Pancreas (tissue), 10 donors: ENCODE data around the gene PARD3B. TPM values are rescaled to one million over a fixed set of nuclear protein-coding genes. Genes with fewer than 3 reads are reported as not detected.

Source experiments
- ATAC-seq, 4 donors: fragments of 200-7000 bp; cut with Tn5 transposase; one replicate each; pipeline versions ENCODE4 v1.8.0 to v1.9.1; 2020; ENCODE audit warnings: mild to moderate bottlenecking in 4 of 4, moderate library complexity in 4 of 4
- DNase-seq, 6 donors: peaks; one replicate each; pipeline ENCODE4 v3.0.0-alpha.2; 2020
- FAIRE-seq: peaks from 2 replicates; lab custom pipeline; 2012; peaks lifted over from hg19 to GRCh38; lab: Jason Lieb, UNC
- H3K27ac ChIP-seq, 4 donors: fragments of 200-600 bp; sonication (generic); 1 replicate in 3 of 4; 2 replicates in 1 of 4; pipeline versions ENCODE4 v1.5.0 to v1.8.0; 2020
- H3K27me3 ChIP-seq, 4 donors: fragments of 200-600 bp; one replicate each; pipeline ENCODE4 v1.8.0; 2021
- H3K36me3 ChIP-seq, 3 donors: fragments of 200-600 bp; sonication (generic) in 1 of 3; one replicate each; pipeline versions ENCODE4 v1.5.0 to v1.8.0; 2020 to 2021
- H3K4me1 ChIP-seq, 3 donors: fragments of 200-600 bp; one replicate each; pipeline ENCODE4 v1.8.0; 2021
- H3K4me3 ChIP-seq, 4 donors: fragments of 200-600 bp; sonication (generic) in 2 of 4; one replicate each; pipeline versions ENCODE4 v1.5.0 to v1.8.0; 2020 to 2021
- H3K9me3 ChIP-seq, 4 donors: fragments of 200-600 bp; one replicate each; pipeline ENCODE4 v1.8.0; 2021
- CTCF ChIP-seq, 4 donors: fragments of 200-600 bp; sonication (generic) in 3 of 4; IDR thresholded peaks; one replicate each; pipeline versions ENCODE4 v1.5.0 to v1.8.0; 2021; ENCODE audit warnings: antibody characterized with exemption in 4 of 4
- WGBS, 2 donors: extraction: QIAGEN DNeasy Blood & Tissue Kit; methylation state at CpG; one replicate each; pipeline ENCODE4 v1.1.7; 2013; 5-methylcytosine and 5-hydroxymethylcytosine counted together
- intact Hi-C, 3 donors: fragments of 100-400 bp; cut with DNase I; formaldehyde crosslinking; loops; one replicate each; pipeline versions ENCODE4 v1.11.1 to v1.14.2; 2022
- polyA plus RNA-seq, 2 donors: library from polyadenylated mRNA; stranded (reverse); fragments of 200-250 nt; gene quantifications; one replicate each; pipeline ENCODE4 v1.2.3, GENCODE V29; 2013
- total RNA-seq, 6 donors: library from RNA; stranded (reverse); fragmentation: NEBNext Ultra II Directional in 4 of 6; extraction: Animal tissue kit (Norgen Biotek cat#: 25700) in 4 of 6; gene quantifications; one replicate each; pipeline versions ENCODE4 v1.2.1 to v1.2.4, GENCODE V29; 2021 to 2023
- donor health status: healthy with polysubstance abuse.
- donor health status: DM: no; HTN: no; CAD: no; lungs with moderate emphysema.
- donor health status: DM: no; HTN: no; CAD: no.
- donor health status: control.
- donor health status: control.
- donor health status: Bipolar disorder and iron deficiency.
- donor health status: DM: yes; HTN: yes; CAD: no.
- donor health status: DM: no; HTN: no; CAD: no.
- donor health status: DM: no; HTN: no; CAD: no.
- donor health status: DM: yes; HTN: yes; CAD: no.

Gene PARD3B
- total and polyA plus RNA-seq, 8 donors, result 2.8 to 21.5 (median 12.7) TPM

- Histone ChIP-seq H3K27ac (no peak overlapping the region), H3K36me3 (no peaks in the 10 kb centered on the region), H3K4me3 (no peak overlapping the region), H3K9me3 (no peaks in the 10 kb centered on the region), H3K4me1 (no peaks in the 10 kb centered on the region), H3K27me3 (no peaks in the 10 kb centered on the region)
- no peak for DNase-seq
- intact Hi-C loops, result no loop called here
- TF ChIP-seq CTCF (IDR thresholded peaks at IDR 0.05), result no peak
- no peak for ATAC-seq
- FAIRE-seq, result no peak
- 95 to 96% methylated on average over 4 of the region's 4 CpGs for WGBS, 2 donors
Measured at GRCh38 chr2:204898928-204899640, 353.8 kb downstream of the PARD3B start.

- H3K27me3 ChIP-seq, result no peaks in the 10 kb centered on the region
- DNase-seq, result no peak
- no peak for ATAC-seq
- H3K27ac ChIP-seq, result no peak overlapping the region
- FAIRE-seq, result no peak
- no peak overlapping the region for H3K4me3 ChIP-seq
- H3K9me3 ChIP-seq, result no peaks in the 10 kb centered on the region
- intact Hi-C loops, result no loop called here
- 91 to 92% methylated on average over 2 of the region's 2 CpGs for WGBS, 2 donors
- no peaks in the 10 kb centered on the region for H3K4me1 ChIP-seq
- no peak for TF ChIP-seq CTCF (IDR thresholded peaks at IDR 0.05)
- no peaks in the 10 kb centered on the region for H3K36me3 ChIP-seq
Measured at GRCh38 chr2:204899983-204900382, 354.7 kb downstream of the PARD3B start.

- Histone ChIP-seq H3K4me3 (no peak overlapping the region), H3K4me1 (no peaks in the 10 kb centered on the region), H3K36me3 (no peaks in the 10 kb centered on the region), H3K27me3 (no peaks in the 10 kb centered on the region), H3K27ac (no peak overlapping the region), H3K9me3 (no peaks in the 10 kb centered on the region)
- ATAC-seq, result peak in 1 of 4 donors; percentile 22
- intact Hi-C loops, result no loop called here
- no peak for FAIRE-seq
- TF ChIP-seq CTCF (IDR thresholded peaks at IDR 0.05), result no peak
- 9 to 10% methylated on average over 2 of the region's 2 CpGs for WGBS, 2 donors
- DNase-seq, result no peak
Measured at GRCh38 chr2:204900487-204900886, 355.2 kb downstream of the PARD3B start.

GRCh38 chr2:204900910-204901309 lies 355.6 kb downstream of the PARD3B start:
- no peak overlapping the region for H3K27ac ChIP-seq
- 47% methylated on average over 1 of the region's 1 CpG for WGBS, 2 donors
- FAIRE-seq (no peak), ATAC-seq (peak; percentile 71 to 86 (median 78)), DNase-seq (peak; percentile 23 to 73 (median 64))
- no peak overlapping the region for H3K4me3 ChIP-seq
- no peaks in the 10 kb centered on the region for H3K36me3 ChIP-seq
- H3K9me3 ChIP-seq, result no peaks in the 10 kb centered on the region
- intact Hi-C loops, result no loop called here
- TF ChIP-seq CTCF (IDR thresholded peaks at IDR 0.05), result no peak
- H3K27me3 ChIP-seq, result no peaks in the 10 kb centered on the region
- no peaks in the 10 kb centered on the region for H3K4me1 ChIP-seq

- WGBS, 2 donors, result 53 to 100% methylated on average over 1 of the region's 1 CpG
- H3K36me3 ChIP-seq, result no peaks in the 10 kb centered on the region
- intact Hi-C loops, result no loop called here
- ATAC-seq, result no peak
- H3K27ac ChIP-seq, result no peak overlapping the region
- H3K9me3 ChIP-seq, result no peaks in the 10 kb centered on the region
- no peak for TF ChIP-seq CTCF (IDR thresholded peaks at IDR 0.05)
- FAIRE-seq, result no peak
- no peaks in the 10 kb centered on the region for H3K27me3 ChIP-seq
- H3K4me3 ChIP-seq, result no peak overlapping the region
- DNase-seq, result no peak
- no peaks in the 10 kb centered on the region for H3K4me1 ChIP-seq
Measured at GRCh38 chr2:204901591-204901990, 356.3 kb downstream of the PARD3B start.
